MM.1S (cell line): ENCODE data around the gene FOXF2.

Experiments
- DNase-seq: peaks from one replicate; pipeline ENCODE4 v3.0.0-alpha.2; 2015
- H2AFZ ChIP-seq: fragments of 300-600 bp; sonication (generic); 2 replicates; pipeline ENCODE4 v1.6.0; 2016; ENCODE audit warnings: antibody characterized with exemption, low read length
- H3F3A ChIP-seq: fragments of 300-600 bp; sonication (generic); 2 replicates; pipeline ENCODE4 v1.6.1; 2016; ENCODE audit warnings: mild to moderate bottlenecking, antibody characterized with exemption, low read length, moderate library complexity, mixed read lengths; ENCODE audit not compliant: insufficient read depth
- H3K27ac ChIP-seq: fragments of 300-600 bp; sonication (generic); 2 replicates; pipeline ENCODE4 v1.5.1; 2016; ENCODE audit warnings: mild to moderate bottlenecking, low read length
- H3K27me3 ChIP-seq: fragments of 300-600 bp; sonication (generic); replicated peaks from 2 replicates; pipeline ENCODE4 v1.6.0; 2016; ENCODE audit warnings: low read length; ENCODE audit not compliant: insufficient read depth
- H3K36me3 ChIP-seq: fragments of 300-600 bp; sonication (generic); replicated peaks from 2 replicates; pipeline ENCODE4 v1.6.1; 2016; ENCODE audit warnings: mild to moderate bottlenecking, low read length, mixed read lengths; ENCODE audit not compliant: insufficient read depth
- H3K4me1 ChIP-seq: fragments of 300-600 bp; sonication (generic); 2 replicates; pipeline ENCODE4 v1.6.1; 2016; ENCODE audit warnings: low read length, mixed read lengths
- H3K4me2 ChIP-seq: fragments of 300-600 bp; sonication (generic); 2 replicates; pipeline ENCODE4 v1.6.0; 2016; ENCODE audit warnings: low read depth, low read length
- H3K4me3 ChIP-seq: fragments of 300-600 bp; sonication (generic); 2 replicates; pipeline ENCODE4 v1.5.1; 2016; ENCODE audit warnings: low read length, mixed read lengths
- H3K79me2 ChIP-seq: fragments of 300-600 bp; sonication (generic); 2 replicates; pipeline ENCODE4 v1.6.1; 2016; ENCODE audit warnings: mixed run types, low read length, mixed read lengths
- H3K9ac ChIP-seq: fragments of 300-600 bp; sonication (generic); 2 replicates; pipeline ENCODE4 v1.6.1; 2016; ENCODE audit warnings: low read length, mixed read lengths
- H3K9me2 ChIP-seq: fragments of 300-600 bp; sonication (generic); replicated peaks from 2 replicates; pipeline ENCODE4 v1.6.1; 2016; ENCODE audit warnings: mild to moderate bottlenecking, low read length, mixed read lengths; ENCODE audit not compliant: insufficient read depth
- H3K9me3 ChIP-seq: fragments of 300-600 bp; sonication (generic); replicated peaks from 2 replicates; pipeline ENCODE4 v1.6.1; 2016; ENCODE audit warnings: mild to moderate bottlenecking, low read length, mixed read lengths; ENCODE audit not compliant: insufficient read depth
- H4K20me1 ChIP-seq: fragments of 300-600 bp; sonication (generic); 2 replicates; pipeline ENCODE4 v1.6.1; 2016; ENCODE audit warnings: mild to moderate bottlenecking, low read length, moderate library complexity, mixed read lengths; ENCODE audit not compliant: insufficient read depth
- EZH2 ChIP-seq: fragments of 300-600 bp; sonication (generic); optimal IDR thresholded peaks from 2 replicates; pipeline ENCODE3; 2017; ENCODE audit warnings: low read depth, mild to moderate bottlenecking, antibody characterized with exemption, low read length, mixed read lengths
- EZH2phosphoT487 ChIP-seq: fragments of 300-600 bp; sonication (generic); IDR thresholded peaks from 2 replicates; pipeline ENCODE4 v1.6.1; 2018; ENCODE audit warnings: antibody characterized with exemption, low read length
- TF ChIP-seq, protein P1 (sequence below): fragments of 300-600 bp; sonication (generic); IDR thresholded peaks from 2 replicates; pipeline ENCODE4 v1.5.1; 2016; ENCODE audit warnings: antibody characterized with exemption, low read length, mixed read lengths

Gene FOXF2

DNA sequence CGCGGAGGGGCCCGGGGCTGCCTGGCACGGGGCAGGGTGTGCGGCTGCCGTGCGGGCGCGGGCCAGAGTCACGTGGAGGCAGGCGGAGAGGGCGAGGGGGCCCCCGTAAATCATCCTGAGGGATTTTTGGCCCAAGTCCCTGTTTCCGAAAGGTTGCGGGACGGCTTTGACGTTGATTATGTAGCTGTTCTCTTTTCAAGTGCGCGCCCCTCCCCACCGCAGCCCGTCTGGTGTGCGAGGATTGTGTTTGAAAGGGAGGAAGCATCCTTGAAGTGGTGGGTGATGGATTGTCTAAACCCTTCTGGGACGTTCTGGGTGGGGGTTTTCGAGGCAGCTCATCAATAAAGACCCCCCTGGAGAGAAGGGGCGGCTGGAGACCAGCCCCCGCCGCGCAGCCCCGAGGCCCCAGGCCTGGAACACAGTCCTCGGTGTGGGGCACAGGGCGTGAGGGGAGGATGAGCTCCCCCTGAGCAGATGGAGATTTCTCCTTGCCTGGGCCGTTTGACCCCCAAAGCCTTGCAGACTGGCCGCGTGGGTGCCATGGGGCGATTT is 7.0 kb upstream of the FOXF2 start:
- no peak overlapping the region for H3K27ac ChIP-seq
- peak overlapping the region; percentile 39; the same call in 1 of the 2 replicates for H3K4me3 ChIP-seq
- H2AFZ ChIP-seq, result no peak overlapping the region
- no peaks in the 10 kb centered on the region for H3K36me3 ChIP-seq
- peak overlapping the region; percentile 63 for H3K4me2 ChIP-seq
- H3K79me2 ChIP-seq, result no peaks in the 10 kb centered on the region
- no peaks in the 10 kb centered on the region for H4K20me1 ChIP-seq
- H3F3A ChIP-seq, result no peaks in the 10 kb centered on the region
- no peaks in the 10 kb centered on the region for H3K9me2 ChIP-seq
- H3K9ac ChIP-seq, result no peak overlapping the region
- TF ChIP-seq EZH2phosphoT487 (no peak), EZH2 (peak; percentile 43)
- TF ChIP-seq, protein P1, sequence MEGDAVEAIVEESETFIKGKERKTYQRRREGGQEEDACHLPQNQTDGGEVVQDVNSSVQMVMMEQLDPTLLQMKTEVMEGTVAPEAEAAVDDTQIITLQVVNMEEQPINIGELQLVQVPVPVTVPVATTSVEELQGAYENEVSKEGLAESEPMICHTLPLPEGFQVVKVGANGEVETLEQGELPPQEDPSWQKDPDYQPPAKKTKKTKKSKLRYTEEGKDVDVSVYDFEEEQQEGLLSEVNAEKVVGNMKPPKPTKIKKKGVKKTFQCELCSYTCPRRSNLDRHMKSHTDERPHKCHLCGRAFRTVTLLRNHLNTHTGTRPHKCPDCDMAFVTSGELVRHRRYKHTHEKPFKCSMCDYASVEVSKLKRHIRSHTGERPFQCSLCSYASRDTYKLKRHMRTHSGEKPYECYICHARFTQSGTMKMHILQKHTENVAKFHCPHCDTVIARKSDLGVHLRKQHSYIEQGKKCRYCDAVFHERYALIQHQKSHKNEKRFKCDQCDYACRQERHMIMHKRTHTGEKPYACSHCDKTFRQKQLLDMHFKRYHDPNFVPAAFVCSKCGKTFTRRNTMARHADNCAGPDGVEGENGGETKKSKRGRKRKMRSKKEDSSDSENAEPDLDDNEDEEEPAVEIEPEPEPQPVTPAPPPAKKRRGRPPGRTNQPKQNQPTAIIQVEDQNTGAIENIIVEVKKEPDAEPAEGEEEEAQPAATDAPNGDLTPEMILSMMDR, result no peak
- no peaks in the 10 kb centered on the region for H3K4me1 ChIP-seq
- no peaks in the 10 kb centered on the region for H3K9me3 ChIP-seq
- H3K27me3 ChIP-seq, result peaks cover 80% of the 10 kb centered on the region
- DNase-seq, result no peak

GRCh38 chr6:1382883-1383728 is 6.3 kb upstream of the FOXF2 start:
- Histone ChIP-seq H3K9me3 (no peaks in the 10 kb centered on the region), H3K27ac (no peak overlapping the region), H4K20me1 (no peaks in the 10 kb centered on the region), H3K27me3 (peaks cover 85% of the 10 kb centered on the region), H3K9ac (no peak overlapping the region), H3K4me3 (no peak overlapping the region), H3K79me2 (no peaks in the 10 kb centered on the region), H3F3A (no peaks in the 10 kb centered on the region), H3K4me1 (no peaks in the 10 kb centered on the region), H2AFZ (no peak overlapping the region), H3K9me2 (no peaks in the 10 kb centered on the region), H3K36me3 (no peaks in the 10 kb centered on the region), H3K4me2 (no peak overlapping the region)
- DNase-seq, result no peak
- TF ChIP-seq EZH2phosphoT487 (no peak), EZH2 (no peak)
- TF ChIP-seq, protein P1, result no peak

GRCh38 chr6:1383729-1384548 is 5.4 kb upstream of the FOXF2 start:
- Histone ChIP-seq H3K4me1 (no peaks in the 10 kb centered on the region), H3K27ac (no peak overlapping the region), H3K4me2 (no peak overlapping the region), H3F3A (no peaks in the 10 kb centered on the region), H3K9me2 (no peaks in the 10 kb centered on the region), H3K36me3 (no peaks in the 10 kb centered on the region), H3K27me3 (peaks cover 93% of the 10 kb centered on the region), H3K9ac (no peak overlapping the region), H2AFZ (no peak overlapping the region), H3K9me3 (no peaks in the 10 kb centered on the region), H3K79me2 (no peaks in the 10 kb centered on the region), H4K20me1 (no peaks in the 10 kb centered on the region), H3K4me3 (no peak overlapping the region)
- DNase-seq, result no peak
- TF ChIP-seq, protein P1, result no peak
- TF ChIP-seq EZH2 (no peak), EZH2phosphoT487 (no peak)
